ENCODE measurements around the gene PRKAR1B.

The PRKAR1B gene

DNA sequence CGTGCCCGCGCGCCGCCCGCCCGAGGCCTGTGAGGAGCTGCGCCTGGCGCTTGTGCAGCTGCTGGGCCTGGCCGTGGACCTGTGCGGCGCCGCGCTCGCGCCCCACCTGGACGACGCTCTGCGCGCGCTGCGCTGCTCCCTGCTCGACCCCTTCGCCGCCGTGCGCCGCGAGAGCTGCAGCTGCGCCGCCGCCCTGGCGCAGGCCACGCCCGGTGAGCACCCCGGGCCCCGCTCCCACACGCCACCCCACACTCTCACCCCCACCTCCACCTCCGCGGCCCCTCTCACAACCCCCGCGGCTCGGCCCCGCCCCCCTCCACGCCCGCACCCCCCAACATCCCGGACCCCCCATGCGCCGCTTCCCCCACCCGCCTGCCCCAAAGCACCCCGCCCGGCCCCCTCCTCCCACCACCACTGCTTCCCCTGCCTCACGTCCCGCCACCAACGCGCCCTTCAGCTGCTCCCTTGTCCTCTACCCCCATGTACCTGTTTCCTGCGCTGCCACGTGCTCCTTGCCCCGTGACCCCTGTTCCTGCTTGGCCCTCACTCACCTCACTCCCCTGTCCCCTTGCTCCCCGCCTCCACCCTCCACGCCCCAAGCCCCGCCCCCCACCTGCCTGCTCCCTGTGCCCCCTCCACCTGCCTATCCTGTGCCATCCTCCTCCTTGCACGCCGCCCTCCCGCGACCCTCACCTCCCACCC, at the start of gene PRKAR1B:
Gene PRKAR1B, minus strand, starts transcription at position 178 of the 702 bp plus-strand sequence. CDS start 15,776 bp downstream, outside the sequence.
- DNase-seq: no peak

GRCh38 chr7:776381-776780, 49.3 kb upstream of the PRKAR1B start:
- no peak for DNase-seq

DNA sequence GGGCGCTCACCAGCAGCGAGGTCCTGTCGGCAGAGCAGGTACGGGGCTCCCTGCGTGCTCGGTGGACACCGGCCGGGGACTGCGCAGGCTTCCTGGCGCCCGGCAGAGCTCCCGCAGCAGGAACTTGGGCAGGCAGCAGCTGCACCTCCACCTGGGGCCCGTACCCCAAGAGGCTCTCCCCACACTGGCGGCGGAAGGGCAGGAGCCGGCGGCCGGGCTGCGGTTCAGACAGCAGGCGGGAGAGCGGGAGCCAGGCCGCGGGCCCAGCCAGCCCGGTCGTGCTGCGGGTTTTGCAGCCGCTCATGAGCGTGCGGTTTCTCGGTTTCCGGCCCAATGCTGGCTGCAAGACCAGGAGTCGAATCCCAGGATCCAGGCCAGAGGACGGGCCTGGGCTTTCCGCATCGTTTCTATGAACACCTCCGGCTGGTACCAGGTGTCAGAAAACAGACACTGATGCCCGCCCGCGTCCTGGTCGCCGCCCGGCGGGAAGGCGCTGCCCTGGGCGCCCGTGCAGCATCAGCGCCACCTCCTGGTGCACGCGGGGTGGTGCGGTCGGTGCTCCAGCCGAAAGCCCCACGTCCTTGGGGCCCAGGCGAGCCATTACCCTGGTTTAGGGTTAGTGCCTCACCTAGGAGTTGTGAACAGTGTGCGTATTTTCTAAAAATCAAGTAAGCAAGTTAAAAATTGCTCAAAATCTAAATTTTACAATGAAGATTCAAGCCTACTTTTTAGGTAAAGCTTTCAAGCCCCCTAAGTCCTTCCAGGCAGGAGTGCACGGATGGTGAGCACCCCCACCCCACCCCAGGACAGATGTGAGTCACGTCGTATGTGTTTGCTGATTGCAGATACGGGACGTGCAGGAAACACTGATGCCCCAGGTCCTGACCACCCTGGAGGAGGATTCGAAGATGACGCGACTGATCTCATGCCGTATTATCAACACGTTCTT, 47.4 kb upstream of the PRKAR1B start:
- DNase-seq: peak; percentile 45

DNA sequence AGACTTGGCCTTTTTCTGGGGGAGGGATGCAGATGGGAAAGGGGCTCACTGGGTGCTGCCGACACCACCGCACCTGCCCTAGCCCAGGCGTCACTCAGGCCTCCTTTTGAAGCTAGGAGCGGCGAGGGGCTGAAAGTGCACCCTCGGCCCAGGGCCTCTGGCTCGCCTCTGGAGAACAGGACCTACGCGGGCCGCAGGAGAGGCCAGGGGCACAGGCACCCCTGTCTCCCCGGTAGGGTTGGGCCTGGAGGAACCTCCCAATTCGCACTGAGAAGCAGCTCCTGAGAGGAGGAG, 46.5 kb upstream of the PRKAR1B start:
- DNase-seq: no peak

DNA sequence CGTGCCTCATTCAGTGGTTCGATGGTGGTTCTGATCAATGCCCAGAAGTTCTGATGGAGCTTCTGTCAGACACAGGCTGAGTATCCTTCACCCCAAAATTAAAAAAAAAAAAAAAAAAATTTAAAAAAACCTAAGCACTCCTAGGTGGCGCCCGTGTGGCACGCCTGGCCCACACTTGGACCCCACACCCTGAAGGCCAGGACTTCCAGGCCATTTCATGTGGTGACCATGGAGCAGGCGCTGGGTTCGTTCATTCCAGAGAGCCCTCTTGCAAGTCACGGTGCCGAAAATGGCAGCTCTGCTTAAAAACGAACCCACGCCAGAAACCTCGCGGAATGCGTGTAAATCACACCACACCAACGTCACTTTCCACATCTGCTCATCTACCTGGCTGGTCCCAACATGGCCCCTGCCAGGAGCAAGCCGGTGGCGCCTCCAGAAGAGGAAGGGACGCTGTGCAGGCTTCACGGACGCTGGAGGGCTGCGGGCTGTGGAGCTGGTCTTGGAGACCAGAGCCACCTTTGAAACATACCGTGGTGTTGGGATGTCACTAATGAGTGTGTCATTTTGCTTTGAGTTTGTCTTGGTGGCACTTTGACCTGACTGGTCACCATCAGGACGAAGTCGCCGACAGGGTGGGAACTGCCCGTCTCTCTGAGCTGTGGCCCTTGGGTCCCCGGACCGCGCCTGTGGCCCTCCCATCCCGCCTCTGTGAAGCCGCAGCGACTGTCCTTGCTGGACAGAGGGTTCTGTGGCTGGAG, 46.0 kb upstream of the PRKAR1B start:
- no peak for DNase-seq

GRCh38 chr7:772392-772791, 45.3 kb upstream of the PRKAR1B start:
- no peak for DNase-seq

DNA sequence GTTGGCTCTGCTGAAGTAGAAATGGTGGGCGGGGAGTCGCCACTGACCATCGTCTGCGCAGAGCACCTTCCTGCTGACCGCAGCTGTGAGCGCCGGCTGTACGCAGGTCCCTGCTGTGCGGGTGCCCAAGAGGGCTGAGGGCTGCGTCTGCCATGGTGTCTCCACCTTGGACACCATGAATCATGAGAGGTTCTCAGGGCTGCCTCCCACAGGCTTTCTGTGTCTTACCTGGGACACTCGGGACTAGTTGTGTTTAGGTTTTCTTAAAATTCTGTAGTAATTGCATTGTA, 44.9 kb upstream of the PRKAR1B start:
- DNase-seq: no peak

DNA sequence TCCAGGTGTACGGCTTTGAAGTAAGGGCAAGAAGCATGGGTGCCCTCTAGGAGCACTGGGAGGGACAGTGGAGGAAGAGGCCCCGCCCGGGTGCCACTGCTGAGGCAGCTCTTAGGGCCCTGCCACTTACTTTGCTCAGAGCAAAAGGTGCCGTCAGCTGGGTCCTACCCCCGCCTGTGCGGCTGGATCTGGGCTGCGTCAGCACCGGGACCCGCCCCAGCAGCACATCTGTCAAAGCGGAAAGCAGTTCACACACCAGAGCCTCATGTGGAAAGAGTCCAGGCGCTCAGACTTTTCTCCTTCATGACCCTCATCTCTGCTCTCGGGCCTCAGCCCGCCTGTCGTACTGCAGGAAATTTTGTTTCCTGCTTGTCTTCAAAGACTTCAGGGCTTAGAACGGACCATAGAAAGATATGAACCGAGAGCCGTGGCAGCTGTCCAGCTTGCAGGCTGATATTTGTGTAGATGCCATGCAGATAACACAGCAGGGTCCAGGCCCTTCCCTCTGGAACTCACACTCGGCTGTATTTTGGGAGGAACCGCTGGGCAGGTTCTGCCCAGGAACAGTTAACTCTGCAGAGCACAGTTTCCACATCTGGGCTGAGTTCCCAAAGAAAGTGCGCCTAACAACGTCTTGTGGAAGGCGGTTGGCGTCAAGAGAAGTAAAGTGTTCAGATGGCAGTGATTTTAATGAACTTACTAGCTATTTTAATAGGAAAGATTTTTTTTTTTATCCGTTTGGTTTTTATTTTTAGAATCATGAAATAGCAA, 44.3 kb upstream of the PRKAR1B start:
- DNase-seq: no peak

- DNase-seq: no peak
Measured at GRCh38 chr7:770741-771166, 43.7 kb upstream of the PRKAR1B start.

DNA sequence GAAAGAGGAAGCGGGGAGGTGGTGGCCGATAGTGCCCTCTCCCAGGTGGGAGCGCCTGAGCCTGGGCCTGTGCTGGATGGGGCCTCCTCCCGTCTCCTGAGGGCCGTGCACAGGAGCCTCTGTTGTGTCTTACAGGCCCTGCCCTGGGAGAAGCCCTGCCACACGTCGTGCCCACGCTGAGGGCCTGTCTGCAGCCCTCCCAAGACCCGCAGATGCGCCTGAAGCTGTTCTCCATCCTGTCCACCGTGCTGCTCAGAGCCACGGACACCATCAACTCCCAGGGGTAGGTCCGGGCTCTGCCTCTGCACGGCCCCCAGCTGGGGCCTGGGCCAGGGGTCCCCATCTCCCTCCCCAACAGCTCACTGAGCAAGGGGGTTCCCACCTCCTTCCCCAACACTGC, 43.3 kb upstream of the PRKAR1B start:
- DNase-seq: no peak

GRCh38 chr7:768881-769504, 41.9 kb upstream of the PRKAR1B start:
- no peak for DNase-seq

DNA sequence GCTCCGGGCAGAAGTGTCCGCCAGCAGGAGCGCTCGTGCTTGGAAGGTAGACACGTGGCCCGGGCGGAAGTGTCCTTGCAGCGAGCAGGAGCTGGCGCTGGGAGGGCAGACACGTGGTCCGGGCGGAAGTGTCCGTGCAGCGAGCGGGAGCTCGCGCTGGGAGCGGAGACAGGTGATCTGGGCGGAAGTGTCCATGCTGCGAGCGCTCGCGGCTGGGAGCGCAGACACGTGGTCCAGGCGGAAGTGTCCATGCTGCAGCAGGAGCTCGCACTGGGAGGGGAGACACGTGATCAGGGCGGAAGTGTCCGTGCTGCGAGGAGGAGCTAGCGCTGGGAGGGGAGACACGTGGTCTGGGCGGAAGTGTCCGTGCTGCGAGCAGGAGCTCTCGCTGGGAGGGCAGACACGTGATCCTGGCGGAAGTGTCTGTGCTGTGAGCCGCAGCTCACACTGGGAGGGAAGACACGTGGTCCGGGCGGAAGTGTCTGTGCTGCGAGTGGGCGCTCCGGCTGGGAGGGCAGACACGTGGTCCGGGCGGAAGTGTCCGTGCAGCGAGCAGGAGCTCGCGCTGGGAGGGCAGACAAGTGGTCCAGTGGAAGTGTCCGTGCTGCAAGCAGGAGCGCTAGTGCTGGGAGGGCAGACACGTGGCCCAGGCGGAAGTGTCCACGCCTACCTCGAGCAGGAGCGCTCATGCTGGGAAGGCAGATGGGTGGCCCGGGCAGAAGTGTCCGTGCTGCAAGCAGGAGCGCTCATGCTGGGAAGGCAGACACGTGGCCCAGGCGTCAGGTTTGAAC, 41.1 kb upstream of the PRKAR1B start:
- no peak for DNase-seq

GRCh38 chr7:767580-767940, 40.5 kb upstream of the PRKAR1B start:
- no peak for DNase-seq

GRCh38 chr7:765383-765782, 38.3 kb upstream of the PRKAR1B start:
- no peak for DNase-seq

- DNase-seq: no peak
Measured at GRCh38 chr7:763762-764161, 36.7 kb upstream of the PRKAR1B start.

GRCh38 chr7:762885-763284, 35.8 kb upstream of the PRKAR1B start:
- DNase-seq: no peak

DNA sequence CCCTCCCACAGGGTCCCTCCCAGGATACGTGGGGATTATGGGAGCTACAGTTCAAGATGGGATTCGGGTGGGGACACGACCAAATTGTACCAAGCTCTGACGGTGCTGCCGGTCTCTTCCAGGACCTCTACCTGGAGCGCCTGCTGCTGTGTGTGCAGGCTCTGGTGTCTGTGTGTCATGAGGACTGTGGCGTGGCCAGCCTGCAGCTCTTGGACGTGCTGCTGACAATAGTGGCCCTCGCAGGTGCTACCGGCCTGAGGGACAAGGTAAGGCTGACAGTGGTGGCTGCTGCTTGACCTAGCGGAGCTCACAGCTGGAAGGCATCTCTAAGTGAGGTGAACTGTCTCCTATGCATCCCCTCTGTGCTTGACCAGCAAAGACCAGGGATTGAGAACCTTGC, 34.5 kb upstream of the PRKAR1B start:
- DNase-seq: no peak

GRCh38 chr7:761101-761500, 34.0 kb upstream of the PRKAR1B start:
- no peak for DNase-seq

DNA sequence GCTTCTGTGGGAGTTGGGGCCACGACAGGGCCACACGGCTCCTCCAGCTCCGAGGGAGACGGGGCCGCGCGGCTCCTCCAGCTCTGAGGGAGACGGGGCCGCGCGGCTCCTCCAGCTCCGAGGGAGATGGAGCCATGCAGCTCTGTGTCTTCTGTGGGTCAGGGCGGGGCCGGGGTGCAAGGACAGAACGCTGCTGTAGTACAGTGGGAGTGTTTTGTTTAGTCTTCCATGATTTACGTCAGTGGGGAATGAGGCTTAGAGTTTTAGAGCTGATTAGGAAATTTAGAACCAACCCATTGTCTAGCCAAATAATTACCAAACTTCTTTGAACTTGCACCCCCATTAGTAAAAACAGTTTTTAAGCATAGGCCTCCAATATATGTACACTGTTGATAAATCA, 32.9 kb upstream of the PRKAR1B start:
- no peak for DNase-seq

GRCh38 chr7:759569-759968, 32.5 kb upstream of the PRKAR1B start:
- no peak for DNase-seq

DNA sequence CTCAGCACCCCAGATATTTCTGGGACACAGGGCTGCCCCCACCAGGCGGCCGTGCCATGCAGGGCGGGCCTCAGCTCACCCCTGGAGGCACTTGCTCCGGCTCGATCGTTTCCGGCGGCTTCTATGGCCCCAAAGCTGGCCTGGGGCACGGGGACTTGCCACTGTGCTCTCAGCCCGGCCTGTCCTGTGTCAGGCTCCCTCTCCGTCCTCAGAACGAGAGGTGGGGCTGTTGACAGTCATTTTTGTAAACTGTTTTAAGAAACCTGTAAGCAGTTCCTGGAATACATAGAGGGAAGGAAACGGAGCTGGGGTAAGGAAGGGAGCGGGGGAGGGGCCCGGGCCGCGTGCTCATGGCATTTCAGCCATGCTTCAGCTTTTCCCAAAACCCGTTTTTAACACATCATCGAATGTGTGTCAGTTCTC, 30.7 kb upstream of the PRKAR1B start:
- DNase-seq: peak; percentile 9

Data from CD4-positive, alpha-beta T cell treated with Interleukin-15 for 1 hour (primary cell).